WERI-Rb-1 (cell line): ENCODE results near the gene CNOT8.

Experiments
- DNase-seq: peaks from one replicate; pipeline ENCODE4 v3.0.0-alpha.2; 2020
- H3K27ac ChIP-seq: fragments of 250-450 bp; sonication (Bioruptor Pico); 2 replicates; pipeline ENCODE4 v1.5.1; 2020; ENCODE audit warnings: mild to moderate bottlenecking, moderate library complexity
- H3K27me3 ChIP-seq: fragments of 250-450 bp; sonication (Bioruptor Pico); 2 replicates; pipeline ENCODE4 v1.5.1; 2021; ENCODE audit warnings: mild to moderate bottlenecking, low read depth, moderate library complexity; ENCODE audit not compliant: insufficient read depth, severe bottlenecking
- H3K36me3 ChIP-seq: fragments of 250-450 bp; sonication (Bioruptor Pico); 2 replicates; pipeline ENCODE4 v1.5.1; 2020; ENCODE audit warnings: mild to moderate bottlenecking, moderate library complexity
- H3K4me3 ChIP-seq: 2 replicates; pipeline ENCODE4 v1.5.1; 2011; ENCODE audit warnings: low read depth, mild to moderate bottlenecking, control low read depth, low read length
- H3K9me3 ChIP-seq: fragments of 250-450 bp; sonication (Bioruptor Pico); 2 replicates; pipeline ENCODE4 v1.5.1; 2021; ENCODE audit warnings: mild to moderate bottlenecking, moderate library complexity; ENCODE audit not compliant: severe bottlenecking
- TF ChIP-seq, protein P1 (sequence below): IDR thresholded peaks from 2 replicates; pipeline ENCODE4 v1.5.1; 2011; ENCODE audit warnings: low read depth, mild to moderate bottlenecking, control low read depth, inconsistent platforms, low read length

CNOT8 gene

DNA sequence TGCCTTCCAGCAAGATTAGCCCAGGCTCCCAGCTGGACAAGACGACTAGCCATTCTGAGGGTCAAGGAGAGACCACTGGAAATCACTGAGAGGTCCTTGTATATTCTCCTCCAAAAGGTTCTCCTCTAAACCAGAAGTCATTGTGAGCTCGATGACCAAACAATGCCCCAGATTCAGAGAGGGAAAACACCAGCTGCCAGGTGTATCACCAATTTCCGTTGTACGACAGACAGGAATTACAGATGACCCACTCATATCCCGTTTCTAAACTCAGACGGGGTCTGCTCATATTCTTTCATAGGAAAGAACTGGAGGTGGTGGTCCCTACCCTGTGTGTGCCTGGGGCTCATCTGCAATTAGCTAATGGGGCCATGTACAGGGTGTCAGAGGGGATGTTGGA, 22.2 kb upstream of the CNOT8 start:
- no peak overlapping the region for H3K4me3 ChIP-seq
- no peak overlapping the region for H3K27ac ChIP-seq
- TF ChIP-seq, protein P1, sequence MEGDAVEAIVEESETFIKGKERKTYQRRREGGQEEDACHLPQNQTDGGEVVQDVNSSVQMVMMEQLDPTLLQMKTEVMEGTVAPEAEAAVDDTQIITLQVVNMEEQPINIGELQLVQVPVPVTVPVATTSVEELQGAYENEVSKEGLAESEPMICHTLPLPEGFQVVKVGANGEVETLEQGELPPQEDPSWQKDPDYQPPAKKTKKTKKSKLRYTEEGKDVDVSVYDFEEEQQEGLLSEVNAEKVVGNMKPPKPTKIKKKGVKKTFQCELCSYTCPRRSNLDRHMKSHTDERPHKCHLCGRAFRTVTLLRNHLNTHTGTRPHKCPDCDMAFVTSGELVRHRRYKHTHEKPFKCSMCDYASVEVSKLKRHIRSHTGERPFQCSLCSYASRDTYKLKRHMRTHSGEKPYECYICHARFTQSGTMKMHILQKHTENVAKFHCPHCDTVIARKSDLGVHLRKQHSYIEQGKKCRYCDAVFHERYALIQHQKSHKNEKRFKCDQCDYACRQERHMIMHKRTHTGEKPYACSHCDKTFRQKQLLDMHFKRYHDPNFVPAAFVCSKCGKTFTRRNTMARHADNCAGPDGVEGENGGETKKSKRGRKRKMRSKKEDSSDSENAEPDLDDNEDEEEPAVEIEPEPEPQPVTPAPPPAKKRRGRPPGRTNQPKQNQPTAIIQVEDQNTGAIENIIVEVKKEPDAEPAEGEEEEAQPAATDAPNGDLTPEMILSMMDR: no peak
- no peaks in the 10 kb centered on the region for H3K36me3 ChIP-seq
- no peak for DNase-seq
- no peaks in the 10 kb centered on the region for H3K9me3 ChIP-seq
- no peaks in the 10 kb centered on the region for H3K27me3 ChIP-seq

DNA sequence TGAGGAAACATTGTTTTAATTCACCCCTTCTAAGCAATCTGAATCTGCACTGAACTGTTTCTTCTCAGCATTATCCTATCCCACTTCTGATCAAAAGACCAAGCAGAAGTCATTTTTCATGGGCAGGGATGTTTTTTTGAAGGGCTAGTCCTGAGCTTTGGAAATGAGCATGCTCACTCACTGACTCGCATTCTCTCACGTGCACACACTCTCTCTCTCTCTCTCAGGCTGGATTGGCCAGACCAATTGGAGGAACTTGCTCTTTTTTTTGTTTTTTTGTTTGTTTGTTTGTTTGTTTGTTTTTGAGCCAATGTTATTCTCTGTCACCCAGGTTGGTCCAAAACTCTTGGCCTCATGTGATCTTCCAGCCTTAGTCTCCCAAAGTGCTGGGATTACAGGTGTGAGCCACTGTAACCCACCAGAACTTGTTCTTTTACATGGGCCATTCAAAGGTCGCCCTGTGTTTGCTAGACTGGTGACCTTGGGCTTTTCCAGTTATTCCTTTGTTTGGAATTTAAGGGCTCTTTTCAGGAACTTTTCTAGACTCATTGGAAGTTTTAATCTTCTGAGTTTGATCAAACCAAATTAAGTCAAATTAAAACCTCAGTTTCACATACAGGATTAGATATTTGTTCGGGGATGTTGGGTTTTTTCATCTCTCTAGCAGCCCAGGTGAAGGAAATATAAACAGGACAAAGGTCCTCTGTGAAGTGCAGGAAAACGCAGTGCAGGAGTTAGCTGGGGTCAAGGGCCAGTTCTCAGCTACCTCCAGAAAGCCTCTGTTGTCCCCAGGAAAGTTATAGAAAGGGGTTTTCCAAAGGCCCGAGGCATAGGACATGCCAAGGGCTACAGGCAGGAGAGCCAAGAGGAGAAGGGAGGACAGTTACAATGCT, 21.2 kb upstream of the CNOT8 start:
- DNase-seq: no peak
- Histone ChIP-seq H3K27ac (no peak overlapping the region), H3K36me3 (no peaks in the 10 kb centered on the region), H3K9me3 (no peaks in the 10 kb centered on the region), H3K4me3 (no peak overlapping the region), H3K27me3 (no peaks in the 10 kb centered on the region)
- TF ChIP-seq, protein P1: no peak

DNA sequence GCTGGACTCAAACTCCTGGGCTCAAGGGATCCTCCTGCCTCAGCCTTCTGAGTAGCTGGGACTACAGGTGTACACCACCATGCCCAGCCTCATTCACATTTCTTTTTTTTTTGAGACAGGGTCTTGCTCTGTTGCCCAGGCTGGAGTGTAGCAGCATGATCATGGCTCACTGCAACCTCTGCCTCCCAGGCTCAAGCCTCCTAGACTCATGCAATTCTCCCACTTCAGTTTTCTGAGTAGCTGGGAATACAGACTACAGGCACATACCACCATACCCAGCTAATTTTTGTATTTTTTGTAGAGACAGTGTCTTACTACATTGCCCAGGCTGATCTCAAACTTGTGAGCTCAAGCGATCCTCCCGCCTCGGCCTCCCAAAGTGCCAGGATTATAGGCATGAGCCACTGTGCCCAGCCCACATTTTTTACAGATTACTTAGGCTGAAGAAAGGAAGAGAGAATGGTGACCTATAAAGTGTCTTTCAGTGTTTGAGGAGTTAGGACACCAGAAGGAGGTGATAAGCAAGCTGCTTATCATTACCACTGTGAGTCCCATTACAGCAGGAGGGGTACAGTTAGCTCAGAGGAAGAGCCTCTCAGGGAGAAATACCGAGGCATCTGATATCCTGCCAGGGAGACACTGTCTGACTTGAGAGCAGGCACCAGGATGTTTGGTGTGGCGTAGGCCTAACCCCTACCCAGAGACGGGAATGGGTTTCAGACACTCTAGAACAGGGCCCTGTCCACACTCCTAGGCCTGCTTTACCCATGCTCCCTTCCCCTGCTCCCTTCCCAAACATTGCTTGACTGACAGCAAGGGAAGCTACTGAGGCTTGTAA, 17.8 kb upstream of the CNOT8 start:
- TF ChIP-seq, protein P1: no peak
- Histone ChIP-seq H3K27me3 (no peaks in the 10 kb centered on the region), H3K27ac (no peak overlapping the region), H3K9me3 (no peaks in the 10 kb centered on the region), H3K36me3 (no peaks in the 10 kb centered on the region), H3K4me3 (no peak overlapping the region)
- no peak for DNase-seq

- no peak for DNase-seq
- TF ChIP-seq, protein P1: no peak
- no peaks in the 10 kb centered on the region for H3K36me3 ChIP-seq
- no peak overlapping the region for H3K27ac ChIP-seq
- H3K9me3 ChIP-seq: no peaks in the 10 kb centered on the region
- no peak overlapping the region for H3K4me3 ChIP-seq
- H3K27me3 ChIP-seq: no peaks in the 10 kb centered on the region
These were observed 17.2 kb upstream of the CNOT8 start for GRCh38 chr5:154841273-154841661.

DNA sequence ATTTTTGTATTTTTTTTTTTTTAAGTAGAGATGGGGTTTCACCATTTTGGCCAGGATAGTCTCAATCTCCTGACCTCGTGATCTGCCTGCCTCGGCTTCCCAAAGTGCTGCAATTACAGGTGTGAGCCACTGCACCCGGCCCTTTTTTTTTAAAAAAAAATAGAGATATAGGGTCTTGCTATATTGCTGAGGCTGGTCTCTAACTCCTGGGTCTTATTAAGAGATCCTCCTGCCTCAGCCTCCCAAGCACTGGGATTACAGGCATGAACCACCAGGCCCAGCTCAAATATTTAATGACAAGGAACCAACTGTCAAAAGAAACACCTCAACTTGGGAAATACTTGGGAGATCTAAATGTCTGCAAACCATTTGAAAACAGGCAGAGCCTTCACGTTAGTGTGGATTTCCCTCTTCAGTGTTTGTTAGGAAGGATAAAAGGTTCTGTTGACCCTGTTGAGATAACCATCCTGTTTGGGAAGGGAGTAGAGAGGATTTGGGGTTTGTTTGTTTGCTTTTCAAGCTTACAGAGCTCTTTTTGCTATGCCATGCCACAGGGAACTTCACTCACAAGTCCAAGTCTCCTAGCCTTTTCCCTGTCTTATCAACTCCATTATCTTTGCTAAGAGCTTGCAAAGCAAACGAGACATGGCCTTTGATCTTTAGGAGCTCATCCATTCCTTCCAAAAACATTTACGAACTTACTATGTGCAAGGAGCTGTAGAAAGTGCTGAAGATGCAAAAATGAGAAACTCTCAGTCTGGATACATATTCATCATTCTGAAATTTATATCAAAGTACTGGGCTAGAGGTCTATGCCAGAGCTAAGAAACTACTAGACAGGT, 15.5 kb upstream of the CNOT8 start:
- DNase-seq: no peak
- TF ChIP-seq, protein P1: no peak
- H3K4me3 ChIP-seq: no peak overlapping the region
- no peaks in the 10 kb centered on the region for H3K9me3 ChIP-seq
- no peaks in the 10 kb centered on the region for H3K27me3 ChIP-seq
- no peak overlapping the region for H3K27ac ChIP-seq
- H3K36me3 ChIP-seq: no peaks in the 10 kb centered on the region
